HG03460 (cell line): ENCODE measurements around the gene EPDR1.

Experiments
- ATAC-seq: cut with Tn5 transposase; IDR thresholded peaks from one replicate; pipeline ENCODE4 v1.9.1; 2021; ENCODE audit not compliant: unreplicated experiment

EPDR1 gene

DNA sequence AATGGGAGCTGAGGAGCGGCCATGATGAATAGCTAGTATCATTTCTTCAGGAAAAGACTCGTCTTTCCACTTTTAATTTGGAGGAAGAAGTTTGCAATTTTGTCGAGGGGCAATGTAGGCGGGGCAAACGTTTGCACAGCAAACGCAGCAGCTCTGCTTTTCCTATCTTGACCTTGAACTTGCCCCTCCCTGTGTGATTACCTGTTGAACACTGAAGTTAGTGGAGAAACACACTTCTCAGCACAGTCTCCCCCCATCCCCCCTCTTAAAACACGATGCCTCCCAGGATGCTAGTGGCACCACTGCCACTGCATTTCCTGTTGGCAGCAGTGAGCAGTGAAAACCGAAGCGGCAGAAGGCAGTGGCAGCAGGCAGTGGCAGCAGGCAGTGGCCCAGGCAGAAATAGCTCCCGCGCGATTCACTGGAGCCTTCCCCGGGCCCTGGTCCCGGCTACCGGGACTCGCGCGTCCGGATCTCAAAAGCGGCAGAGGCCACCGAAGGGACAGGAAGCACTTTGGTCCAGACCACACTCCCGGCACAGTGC, at the start of gene EPDR1:
TSS of gene EPDR1 (plus strand) at position 336 of the 544 bp plus-strand sequence. CDS start 300 bp downstream, outside the sequence.
- peak; percentile 40 for ATAC-seq

DNA sequence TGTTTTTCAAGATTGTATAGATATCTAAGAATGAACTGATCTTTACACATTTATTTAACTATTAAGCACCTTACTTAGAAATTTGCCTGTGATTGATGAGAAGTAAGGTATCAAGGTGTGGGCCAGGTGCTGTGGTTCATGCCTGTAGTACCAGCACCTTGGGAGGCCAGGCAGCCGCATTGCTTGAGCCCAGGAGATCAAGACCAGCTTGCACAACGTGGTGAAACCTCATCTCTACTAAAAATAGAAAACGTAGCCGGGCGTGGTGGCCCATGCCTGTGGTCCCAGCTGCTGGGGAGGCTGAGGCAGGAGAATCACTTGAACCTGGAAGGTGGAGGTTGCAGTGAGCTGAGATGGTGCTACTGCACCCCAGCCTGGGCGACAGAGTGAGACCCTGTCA, 38.4 kb upstream of the EPDR1 start:
- no peak for ATAC-seq

DNA sequence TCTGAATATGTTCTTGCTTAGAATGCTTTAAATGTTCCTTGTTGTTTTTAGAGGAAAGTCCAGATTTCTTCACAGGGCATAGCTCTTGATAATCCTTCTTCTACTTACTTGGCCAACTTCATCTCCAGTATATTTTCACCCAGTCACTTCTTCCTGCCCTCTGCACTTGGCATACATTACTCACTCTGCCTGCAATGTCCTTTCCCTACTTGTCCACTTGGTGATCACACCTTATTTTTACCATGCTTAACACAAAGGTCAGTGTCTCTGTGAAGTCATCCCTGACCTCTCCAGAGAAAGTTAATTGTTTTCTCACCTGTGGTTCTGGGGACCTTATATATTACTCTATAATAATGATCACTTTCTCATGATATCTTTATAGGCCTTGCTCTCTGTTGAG, 27.1 kb upstream of the EPDR1 start:
- ATAC-seq = no peak

DNA sequence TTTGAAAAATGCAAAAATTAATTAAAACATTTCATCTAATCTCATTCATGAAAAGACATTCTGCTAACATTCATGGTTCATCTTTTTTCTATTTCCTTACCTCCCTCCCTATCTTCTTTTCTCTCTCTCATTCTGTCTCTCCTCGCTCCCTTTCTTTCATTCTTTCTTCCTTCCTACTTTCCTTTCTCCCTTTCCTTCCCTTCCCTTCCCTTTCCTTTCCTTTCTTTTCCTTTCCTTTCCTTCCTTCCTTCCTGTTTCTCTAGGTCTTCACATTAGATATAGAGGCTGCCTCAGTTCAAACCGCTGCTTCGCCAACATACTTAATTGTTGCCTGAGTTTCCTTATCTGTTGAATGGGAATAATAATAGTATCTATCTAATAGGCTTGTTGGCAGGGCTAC, 25.8 kb upstream of the EPDR1 start:
- ATAC-seq = no peak

DNA sequence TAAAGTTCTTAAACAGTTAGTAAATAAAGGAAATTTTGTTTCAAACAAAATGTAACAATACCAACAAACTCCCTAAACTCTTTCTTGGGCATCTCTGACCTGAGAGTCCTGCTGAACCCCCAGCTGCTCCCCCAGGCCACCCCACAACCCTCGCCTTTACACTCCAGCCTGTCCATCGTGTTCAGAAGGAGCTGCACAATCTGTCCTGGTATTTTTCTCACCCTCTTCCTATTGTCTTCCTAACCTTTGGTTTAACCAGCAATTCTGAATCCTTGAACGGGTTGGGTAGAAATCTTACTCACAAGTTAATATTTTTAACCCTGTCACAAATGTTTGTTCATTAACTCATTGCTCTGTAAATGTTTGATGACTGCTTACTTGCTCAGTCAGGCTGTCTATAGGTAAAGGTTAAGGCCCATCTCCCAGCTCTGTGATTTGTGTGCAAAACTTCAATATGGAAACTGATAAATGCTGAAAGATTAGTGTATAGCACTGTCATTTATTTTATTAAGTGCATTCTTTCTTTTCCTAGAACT, 20.7 kb upstream of the EPDR1 start:
- no peak for ATAC-seq

DNA sequence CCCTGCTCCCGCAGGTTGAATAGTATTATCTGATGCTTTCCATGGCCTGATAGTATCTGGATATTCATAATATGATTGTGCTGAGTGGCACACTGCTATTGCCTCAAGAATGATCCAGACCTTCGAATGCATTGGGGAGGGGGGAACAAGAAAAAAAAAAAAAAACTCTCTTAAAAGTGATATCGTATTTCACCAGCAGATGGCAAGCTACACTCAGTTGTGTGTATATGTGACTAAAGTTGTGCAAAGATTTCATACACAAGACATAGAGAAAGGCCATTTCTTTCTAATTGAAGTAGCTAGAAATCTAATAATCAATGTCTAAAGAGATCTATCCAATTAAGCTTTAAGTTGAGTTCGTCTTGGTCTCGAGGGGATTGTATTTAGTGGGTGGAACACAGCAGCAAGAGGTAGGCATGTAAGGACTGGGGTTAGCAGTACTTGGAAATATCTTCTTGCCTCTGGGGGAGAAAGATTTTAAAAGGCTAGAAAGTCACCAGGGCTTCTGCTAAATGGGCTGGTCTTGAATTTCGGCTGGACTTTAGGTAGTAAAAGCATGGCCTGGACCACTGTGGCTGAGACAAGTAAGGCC, 19.1 kb upstream of the EPDR1 start:
- ATAC-seq = no peak

DNA sequence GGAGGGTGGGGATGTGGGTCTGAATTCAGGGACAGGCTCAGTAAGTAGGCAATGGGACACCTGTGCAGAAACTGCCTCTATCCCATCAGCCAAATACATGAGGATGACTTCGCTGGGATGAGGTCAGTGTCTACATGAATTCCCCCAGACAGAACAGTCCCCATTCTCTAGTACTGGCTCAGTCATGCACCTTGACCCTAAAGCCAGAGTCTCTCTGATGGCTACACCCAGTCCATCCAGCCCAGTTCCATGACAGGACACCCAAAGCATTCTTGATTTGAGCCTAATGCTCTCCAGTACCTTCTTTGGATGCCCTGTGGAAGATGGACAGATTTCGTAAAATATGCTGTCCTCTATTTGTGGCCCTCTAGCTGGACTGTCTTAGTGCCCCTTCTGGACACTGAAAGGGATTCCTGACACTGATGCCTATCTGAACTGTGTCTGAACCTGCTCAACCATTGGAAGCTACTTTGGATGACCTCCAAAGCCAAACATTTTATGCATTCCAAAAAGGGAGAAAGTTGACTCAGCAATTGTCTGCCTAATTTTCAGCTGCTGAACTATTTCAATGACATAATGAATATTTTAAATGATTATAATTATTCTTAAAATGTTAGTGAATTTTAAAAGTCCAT, 18.4 kb upstream of the EPDR1 start:
- ATAC-seq = no peak

DNA sequence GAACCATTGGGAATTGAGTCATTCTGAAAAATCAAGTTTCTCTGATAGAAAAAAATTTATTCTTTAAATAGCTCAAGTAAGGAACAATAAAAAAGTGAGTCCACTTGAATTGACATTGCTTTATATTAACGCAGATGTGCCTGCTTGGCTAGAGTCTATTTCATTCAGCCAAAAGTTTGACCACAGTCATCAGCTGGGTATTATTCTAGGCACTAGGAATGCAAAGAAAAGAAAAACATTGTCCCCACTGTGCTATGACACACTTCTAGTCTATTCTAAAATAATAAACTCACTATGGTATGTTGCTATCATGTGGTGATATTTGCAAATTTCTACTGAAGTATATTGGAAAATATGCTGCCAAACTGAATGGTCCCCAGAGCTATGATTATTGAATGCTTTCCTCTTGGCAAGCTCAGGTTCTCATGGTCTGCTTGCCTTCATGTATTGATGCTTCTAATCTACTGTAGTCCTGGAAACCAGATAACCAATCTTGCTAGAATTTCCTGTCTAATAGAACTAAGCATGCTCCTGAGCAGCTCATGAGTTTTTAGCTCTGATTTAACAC, 12.1 kb upstream of the EPDR1 start:
- ATAC-seq = no peak

DNA sequence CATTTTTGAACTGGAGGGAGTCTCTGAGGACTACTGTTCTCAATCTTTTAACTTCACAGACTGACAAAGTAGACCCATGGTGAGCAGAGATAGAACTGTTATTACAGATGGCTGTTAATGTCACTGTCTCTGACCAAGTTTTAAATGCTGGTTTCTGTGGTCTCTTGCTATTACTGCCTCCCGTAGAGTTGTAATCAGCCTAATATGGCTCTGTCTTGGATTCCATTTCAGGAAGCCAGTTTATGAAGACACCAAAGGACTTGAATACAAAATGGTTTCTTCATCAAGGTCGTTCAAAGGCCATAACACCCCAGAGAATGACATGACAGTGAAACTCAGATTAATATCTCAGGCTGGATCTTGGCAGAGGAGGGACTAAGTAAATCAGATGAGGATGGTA, 7.7 kb upstream of the EPDR1 start:
- ATAC-seq = no peak

DNA sequence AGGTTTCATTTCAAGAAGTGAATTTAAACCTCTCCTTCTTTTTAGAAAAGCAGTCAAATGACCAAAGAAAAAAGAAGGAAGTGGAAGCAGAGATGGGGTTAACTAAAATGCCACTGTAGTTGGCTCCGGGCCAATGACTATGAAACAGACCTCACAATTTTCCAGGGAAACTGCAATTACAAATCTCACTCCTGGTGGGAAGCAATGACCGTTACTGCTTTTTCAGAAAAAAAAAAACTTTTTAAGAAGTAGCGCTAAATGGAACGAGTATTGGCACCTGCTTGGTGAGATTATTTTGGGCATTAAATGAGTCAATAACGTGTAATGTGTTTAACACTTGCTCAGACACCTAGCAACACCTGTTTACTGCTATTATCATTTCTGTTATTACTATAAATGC, 5.0 kb upstream of the EPDR1 start:
- no peak for ATAC-seq

DNA sequence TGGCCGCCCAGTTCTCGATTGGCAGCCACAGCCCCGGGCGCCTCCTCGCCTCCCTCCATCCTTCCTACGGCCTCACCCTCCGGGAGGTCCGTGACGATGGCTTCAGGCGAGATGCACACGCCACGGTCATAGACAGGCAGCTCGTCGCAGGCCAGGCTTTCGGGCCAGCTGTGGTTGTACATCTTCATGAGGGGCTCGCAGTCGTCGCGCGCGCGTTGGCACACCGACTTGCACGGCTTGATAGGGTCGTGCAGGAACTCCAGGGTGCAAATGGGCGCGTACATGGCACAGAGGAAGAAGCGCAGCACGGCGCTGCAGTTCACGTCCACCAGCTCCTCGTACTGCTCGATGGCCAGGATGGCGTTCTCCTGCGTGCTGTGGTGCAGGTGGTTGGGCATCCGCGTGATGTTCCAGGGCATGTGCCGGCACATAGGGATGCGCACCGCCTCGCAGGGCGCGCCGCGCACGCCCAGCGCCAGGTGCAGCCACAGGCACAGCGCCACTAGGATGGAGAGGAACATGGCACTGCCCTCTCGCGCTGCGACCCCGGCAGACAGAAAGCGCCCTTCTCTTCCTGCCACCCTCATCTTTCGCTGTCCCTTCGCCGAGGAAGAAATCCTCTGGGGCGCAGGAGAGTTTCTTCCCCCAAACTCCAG, 4.3 kb upstream of the EPDR1 start:
- no peak for ATAC-seq

DNA sequence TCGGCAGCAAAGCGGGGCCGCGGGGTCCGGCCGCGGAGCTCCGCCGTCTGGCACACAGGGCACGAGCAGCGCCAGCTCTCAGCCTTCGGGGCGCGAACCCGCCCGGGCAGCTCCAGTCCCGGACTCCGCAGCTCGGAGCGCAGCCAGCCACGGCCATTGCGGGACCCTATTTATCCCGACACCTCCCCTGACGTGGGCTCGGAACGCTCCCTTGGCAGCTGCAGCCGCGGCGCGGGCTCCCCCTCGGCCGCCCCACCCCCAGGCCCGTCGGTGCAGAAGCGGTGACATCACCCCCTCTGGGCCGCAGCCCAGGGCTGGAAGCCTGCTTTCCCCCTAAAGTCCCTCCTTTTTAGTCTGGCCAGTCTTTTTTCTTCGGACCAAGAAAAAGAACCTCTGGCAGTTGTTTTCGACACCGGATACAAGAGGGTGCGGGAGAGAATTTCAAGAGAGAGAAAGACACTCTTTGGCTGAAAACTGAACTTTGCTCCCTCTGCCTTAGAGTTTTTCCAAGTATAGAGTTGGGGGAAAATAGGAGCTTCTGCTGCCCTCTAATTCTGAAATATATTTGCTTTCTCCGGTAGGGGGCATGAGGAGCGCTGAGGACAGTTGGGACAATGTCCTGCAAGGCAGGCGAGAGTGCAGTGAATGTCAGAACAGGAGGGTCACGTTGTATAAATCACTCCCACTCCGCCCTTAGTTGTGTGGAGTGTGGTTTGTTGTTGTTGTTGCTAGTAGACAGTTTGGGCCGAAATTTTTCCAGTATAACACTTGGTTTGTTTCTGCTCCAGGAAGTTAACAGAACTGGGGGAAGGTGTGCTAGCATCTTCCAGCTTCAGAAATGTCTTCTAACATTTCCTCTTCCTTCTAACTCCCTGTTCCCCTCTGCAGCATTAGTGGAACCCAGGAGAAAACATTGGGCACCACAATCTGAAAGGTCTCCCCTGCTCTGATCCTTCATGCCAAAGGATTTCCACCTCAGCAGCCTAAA, 3.5 kb upstream of the EPDR1 start, which contains the start of gene SFRP4:
TSS of gene SFRP4 (minus strand) at position 145 of the 988 bp plus-strand sequence. CDS start 280 bp downstream, outside the sequence.
- peak; percentile 45 for ATAC-seq

DNA sequence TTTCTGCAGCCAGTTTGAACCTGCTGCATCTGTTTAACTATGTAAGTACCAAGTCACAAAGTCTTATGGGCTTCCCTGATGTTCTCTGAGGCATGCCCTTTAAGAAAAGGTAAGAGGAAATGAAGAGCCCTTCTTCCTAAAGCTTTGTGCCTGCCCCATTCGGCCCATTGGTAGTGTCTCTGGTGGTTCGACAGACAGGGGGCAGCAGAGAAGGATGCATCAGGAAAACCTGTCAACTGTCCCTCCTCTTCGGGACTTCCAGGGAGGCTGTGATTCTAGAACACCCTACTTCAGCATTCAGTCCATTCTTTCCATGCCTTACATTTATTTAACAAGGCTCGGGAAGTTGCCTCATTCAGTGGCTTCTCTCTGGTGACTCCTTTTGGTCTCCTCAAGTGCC, 1.9 kb upstream of the EPDR1 start:
- ATAC-seq = no peak

DNA sequence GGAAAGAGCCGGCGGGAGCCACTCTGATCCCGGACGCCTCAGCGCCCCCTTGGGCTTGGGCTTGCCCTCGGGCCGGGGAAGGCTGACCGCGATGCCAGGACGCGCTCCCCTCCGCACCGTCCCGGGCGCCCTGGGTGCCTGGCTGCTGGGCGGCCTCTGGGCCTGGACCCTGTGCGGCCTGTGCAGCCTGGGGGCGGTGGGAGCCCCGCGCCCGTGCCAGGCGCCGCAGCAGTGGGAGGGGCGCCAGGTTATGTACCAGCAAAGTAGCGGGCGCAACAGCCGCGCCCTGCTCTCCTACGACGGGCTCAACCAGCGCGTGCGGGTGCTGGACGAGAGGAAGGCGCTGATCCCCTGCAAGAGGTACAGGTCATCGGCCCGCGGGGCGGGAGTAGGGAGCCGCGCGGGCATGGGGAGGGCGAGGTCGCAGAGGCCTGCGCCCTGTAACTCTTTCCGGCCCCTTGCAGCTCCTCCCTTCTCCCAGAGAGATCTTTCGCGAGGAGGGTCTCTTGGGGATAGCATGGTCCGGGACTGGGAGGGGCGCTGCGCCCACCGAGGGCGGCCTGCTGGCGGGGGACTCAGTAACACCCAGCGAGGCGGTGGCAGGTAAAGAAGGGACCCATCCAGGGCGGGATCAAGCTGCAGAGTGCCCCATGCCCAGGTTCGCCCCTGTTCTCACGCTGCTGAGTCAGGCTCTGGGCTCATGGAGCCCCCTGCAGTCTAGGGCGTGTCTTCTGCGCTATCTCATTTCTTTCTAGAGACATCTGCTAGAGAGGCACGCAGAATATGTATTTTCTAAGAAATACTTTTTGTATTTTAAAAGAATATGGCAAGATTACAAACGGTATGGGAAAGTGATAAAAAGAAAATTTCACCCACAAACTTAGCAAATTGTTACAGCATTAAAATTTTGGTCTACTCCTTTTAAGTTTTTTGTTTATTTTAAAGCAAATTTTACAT, 687 bp downstream of the EPDR1 start:
- ATAC-seq = peak; percentile 42

DNA sequence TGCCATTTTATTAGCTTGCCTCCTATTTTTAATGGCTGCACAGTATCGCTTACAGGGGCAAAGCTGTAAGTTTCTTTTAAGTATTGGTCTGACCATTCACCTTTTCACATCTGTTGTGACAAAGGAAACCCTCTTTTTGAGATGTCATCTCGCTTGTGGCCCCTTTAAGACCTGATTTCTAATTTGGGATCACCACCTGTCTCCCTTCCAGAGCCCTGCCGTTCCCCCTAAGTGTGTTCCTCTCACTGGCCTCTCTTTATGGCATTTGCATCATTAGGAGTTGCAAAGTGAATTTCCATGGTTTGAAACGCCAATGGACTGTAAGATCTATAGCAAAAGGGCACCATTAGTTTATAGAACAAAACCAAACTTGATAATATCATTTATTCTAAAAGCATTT, 1.4 kb downstream of the EPDR1 start:
- ATAC-seq = no peak

DNA sequence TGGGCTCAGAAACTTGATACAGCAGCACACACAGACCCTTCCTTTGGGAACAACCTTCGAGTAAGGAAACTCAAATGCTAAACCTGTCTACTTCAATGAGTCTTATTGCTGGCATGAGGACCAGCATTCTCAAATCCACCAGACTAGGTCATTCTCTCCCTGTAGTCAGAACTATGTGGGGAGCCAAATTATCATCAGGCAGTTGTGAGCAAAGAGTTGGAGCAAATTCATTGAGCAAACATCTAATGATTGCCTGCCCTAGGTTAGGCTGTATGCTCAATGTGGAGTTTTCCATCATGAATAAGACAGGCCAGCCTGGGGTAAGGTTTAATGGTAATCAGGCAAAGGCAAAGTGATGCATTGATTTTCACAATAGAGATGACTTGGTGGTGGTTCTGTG, 3.6 kb downstream of the EPDR1 start:
- ATAC-seq = no peak

DNA sequence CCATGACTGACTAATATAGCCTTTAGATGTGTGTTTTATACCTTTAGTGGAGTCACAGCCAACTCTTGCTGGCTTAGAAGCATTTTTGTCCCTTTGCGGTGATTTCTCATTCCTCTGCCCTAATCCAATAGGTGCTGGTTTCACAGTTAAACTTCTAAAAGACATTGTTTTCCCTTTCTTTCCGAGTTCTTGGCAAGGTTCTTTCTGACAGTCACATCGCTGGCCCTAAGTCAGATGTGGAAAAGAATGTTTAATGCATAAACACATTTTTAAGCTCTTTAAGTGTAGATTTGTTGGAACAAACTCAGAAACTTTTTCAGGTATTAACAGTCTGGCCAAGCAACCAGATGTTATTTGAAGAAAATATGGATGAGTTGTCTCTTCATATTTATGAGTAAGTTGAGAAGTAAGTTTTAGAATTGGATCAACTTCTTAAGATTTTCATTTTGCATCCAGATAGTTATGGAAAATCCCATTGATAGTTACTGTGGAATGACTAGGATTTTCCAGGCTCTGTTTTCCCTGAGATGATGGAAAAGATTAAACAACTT, 4.1 kb downstream of the EPDR1 start:
- no peak for ATAC-seq

DNA sequence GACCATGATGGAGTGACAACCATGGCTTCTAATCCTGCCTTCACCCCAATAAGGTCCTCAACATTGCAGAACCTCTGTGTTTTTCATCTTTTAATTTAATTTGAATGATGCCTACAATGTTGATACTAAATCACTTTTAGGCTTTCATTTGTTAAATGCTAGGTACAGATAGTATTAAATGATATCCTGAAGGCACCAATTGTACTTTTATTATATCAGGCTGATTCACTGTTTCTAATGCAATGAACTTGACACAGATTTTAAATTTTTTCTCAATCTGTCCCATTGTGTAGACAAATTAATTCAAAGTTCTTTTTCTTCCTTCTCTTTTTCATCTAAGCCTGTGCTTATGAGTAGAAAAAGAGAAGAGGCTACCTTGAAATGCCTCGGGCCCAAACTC, 5.2 kb downstream of the EPDR1 start:
- ATAC-seq = no peak
